ENCODE results near the gene PLCD3. TPM values are rescaled to one million over a fixed set of nuclear protein-coding genes. Genes with fewer than 3 reads are reported as not detected.

PLCD3 gene
- total RNA-seq, 1 experiment from 2014 or later: 88.5 TPM

DNA sequence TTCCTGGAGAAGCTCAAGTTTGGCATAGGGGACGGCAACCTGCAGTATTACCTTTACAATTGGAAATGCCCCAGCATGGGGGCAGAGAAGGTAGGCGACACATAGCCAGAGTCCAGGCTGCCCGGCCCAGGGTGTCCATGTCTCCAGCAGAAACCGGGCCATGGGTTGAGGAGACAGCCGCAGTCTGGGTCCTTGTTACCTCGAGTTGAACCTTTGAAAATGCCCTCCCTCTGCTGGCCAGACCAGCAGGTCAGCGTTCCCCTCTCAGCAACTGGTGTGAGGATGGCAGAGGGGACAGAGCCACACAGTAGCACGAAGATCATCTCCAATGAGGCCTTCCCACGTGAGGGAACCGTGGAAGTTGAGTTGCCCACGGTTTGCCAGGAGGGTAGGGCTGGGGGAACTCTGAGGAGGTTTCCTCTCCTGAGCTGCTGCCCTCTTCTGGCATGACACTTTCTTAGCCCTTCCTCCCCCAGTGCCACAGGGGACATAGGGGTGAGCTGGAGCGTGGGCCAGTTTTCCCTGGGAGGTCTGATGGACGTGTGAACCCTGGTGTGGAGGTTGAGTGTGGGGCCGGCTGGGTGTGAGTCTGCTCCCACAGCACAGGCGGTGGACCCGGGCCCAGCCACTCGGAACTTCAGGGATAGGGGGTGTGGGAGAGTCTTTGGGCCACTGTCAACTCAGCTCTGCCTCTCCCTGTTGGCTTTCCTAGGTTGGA, 27.2 kb downstream of the PLCD3 start:
- no peaks in the 10 kb centered on the region for H3K27me3 Mint-ChIP-seq (ENCODE audit: insufficient read depth, unreplicated experiment)
- H3K27ac Mint-ChIP-seq (ENCODE audit: unreplicated experiment): no peak overlapping the region
- Histone ChIP-seq H3K4me3 (ENCODE audit: low read depth, low read length) (no peak overlapping the region), H3K4me1 (peaks cover 5% of the 10 kb centered on the region; the same call in 1 of the 2 replicates), H3K9me3 (no peaks in the 10 kb centered on the region), H3K27me3 (replicated peaks; ENCODE audit: control insufficient read depth, insufficient read depth, low read length) (no peaks in the 10 kb centered on the region), H3K36me3 (ENCODE audit: control insufficient read depth, insufficient read depth, low read length) (peaks cover 3% of the 10 kb centered on the region)
- H3K36me3 Mint-ChIP-seq (ENCODE audit: insufficient read depth, unreplicated experiment): peaks cover 95% of the 10 kb centered on the region
- intact Hi-C loops (cut with micrococcal nuclease; ENCODE audit: unreplicated experiment): no loop called here
- TF ChIP-seq, protein P1, sequence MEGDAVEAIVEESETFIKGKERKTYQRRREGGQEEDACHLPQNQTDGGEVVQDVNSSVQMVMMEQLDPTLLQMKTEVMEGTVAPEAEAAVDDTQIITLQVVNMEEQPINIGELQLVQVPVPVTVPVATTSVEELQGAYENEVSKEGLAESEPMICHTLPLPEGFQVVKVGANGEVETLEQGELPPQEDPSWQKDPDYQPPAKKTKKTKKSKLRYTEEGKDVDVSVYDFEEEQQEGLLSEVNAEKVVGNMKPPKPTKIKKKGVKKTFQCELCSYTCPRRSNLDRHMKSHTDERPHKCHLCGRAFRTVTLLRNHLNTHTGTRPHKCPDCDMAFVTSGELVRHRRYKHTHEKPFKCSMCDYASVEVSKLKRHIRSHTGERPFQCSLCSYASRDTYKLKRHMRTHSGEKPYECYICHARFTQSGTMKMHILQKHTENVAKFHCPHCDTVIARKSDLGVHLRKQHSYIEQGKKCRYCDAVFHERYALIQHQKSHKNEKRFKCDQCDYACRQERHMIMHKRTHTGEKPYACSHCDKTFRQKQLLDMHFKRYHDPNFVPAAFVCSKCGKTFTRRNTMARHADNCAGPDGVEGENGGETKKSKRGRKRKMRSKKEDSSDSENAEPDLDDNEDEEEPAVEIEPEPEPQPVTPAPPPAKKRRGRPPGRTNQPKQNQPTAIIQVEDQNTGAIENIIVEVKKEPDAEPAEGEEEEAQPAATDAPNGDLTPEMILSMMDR (IDR thresholded peaks at IDR 0.05; ENCODE audit: insufficient read depth in 1 of 2, low read depth in 1 of 2, low read length in 1 of 2, severe bottlenecking in 1 of 2, unreplicated experiment in 1 of 2): peak in 1 of 2 experiments; percentile 8
- no peaks in the 10 kb centered on the region for H3K9me3 Mint-ChIP-seq (ENCODE audit: unreplicated experiment)
- no TSS peak for BruUV-seq (replicated peaks)
- no peak overlapping the region for H3K4me3 Mint-ChIP-seq (ENCODE audit: unreplicated experiment)
- ChIA-PET CTCF (interaction anchor here (2.0 kb wide), 1 partner anchor 30 kb away, joined by 8 read pairs; the partner anchor contains the start of gene ACBD4), POLR2A (no interaction called here)
- H3K4me1 Mint-ChIP-seq (ENCODE audit: low read depth, unreplicated experiment): no peaks in the 10 kb centered on the region
- DNase-seq: no peak

DNA sequence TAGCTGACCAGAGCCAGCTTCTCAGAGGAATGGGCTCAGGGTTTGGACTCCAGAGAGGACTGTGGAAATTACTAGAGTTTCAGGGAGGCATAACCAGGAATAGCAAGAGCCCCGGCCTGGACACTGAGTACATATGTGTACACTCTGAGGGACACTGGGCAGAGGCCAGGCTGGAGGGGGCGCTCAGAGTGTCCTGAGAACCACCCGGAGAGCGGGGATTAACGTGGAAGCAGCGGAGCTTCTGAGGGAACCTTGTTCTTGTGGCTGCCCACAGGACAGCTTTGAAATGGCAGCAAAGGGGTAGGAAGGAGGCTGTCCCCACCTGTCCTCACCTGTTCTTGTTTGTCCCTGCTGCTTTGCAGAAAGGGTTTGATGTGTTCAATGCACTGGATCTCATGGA, 27.8 kb downstream of the PLCD3 start:
- TF ChIP-seq, protein P1 (IDR thresholded peaks at IDR 0.05; ENCODE audit: insufficient read depth in 1 of 2, low read depth in 1 of 2, low read length in 1 of 2, severe bottlenecking in 1 of 2, unreplicated experiment in 1 of 2): no peak
- intact Hi-C loops (cut with micrococcal nuclease; ENCODE audit: unreplicated experiment): no loop called here
- Histone ChIP-seq H3K4me1 (peaks cover 5% of the 10 kb centered on the region; the same call in 1 of the 2 replicates), H3K4me3 (ENCODE audit: low read depth, low read length) (no peak overlapping the region), H3K36me3 (ENCODE audit: control insufficient read depth, insufficient read depth, low read length) (peaks cover 3% of the 10 kb centered on the region), H3K27me3 (replicated peaks; ENCODE audit: control insufficient read depth, insufficient read depth, low read length) (no peaks in the 10 kb centered on the region), H3K9me3 (no peaks in the 10 kb centered on the region)
- no TSS peak for BruUV-seq (replicated peaks)
- Mint-ChIP-seq H3K4me3 (ENCODE audit: unreplicated experiment) (no peak overlapping the region), H3K27me3 (ENCODE audit: insufficient read depth, unreplicated experiment) (no peaks in the 10 kb centered on the region), H3K9me3 (ENCODE audit: unreplicated experiment) (no peaks in the 10 kb centered on the region), H3K4me1 (ENCODE audit: low read depth, unreplicated experiment) (no peaks in the 10 kb centered on the region), H3K36me3 (ENCODE audit: insufficient read depth, unreplicated experiment) (peaks cover 96% of the 10 kb centered on the region), H3K27ac (ENCODE audit: unreplicated experiment) (peak overlapping the region; percentile 75)
- no peak for DNase-seq
- CTCF ChIA-PET: interaction anchor here (2.0 kb wide), 1 partner anchor 31 kb away, joined by 8 read pairs; the partner anchor contains the start of gene ACBD4
- POLR2A ChIA-PET: interaction anchor here (0.6 kb wide), 1 partner anchor 106 kb away, joined by 4 read pairs; no protein-coding TSS in a partner anchor

DNA sequence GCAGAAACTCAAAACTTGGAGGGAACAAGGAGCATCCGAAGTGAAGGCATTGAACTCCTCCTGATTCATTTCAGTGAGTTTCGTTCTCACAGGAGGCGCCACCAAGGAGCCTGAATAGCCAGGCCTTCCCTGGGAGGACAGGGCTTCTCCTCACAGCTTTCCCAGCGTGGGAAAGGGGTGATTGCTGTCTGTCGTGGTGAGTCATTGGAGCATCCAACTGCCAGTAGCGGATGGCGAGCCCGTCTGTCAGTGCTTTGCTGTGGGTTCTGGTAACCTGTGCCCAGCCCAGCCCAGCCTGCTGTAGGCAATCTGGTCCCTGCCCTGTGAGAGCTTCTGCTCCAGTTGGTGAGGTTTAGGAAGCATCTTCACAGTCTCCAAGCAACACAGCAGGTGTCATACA, 28.3 kb downstream of the PLCD3 start:
- ChIA-PET CTCF (interaction anchor here (2.0 kb wide), 1 partner anchor 31 kb away, joined by 8 read pairs; the partner anchor contains the start of gene ACBD4), POLR2A (interaction anchor here (0.6 kb wide), 2 partner anchors 106 to 160 kb away, joined by 3 to 4 read pairs; no protein-coding TSS in a partner anchor)
- intact Hi-C loops (cut with micrococcal nuclease; ENCODE audit: unreplicated experiment): no loop called here
- H3K36me3 Mint-ChIP-seq (ENCODE audit: insufficient read depth, unreplicated experiment): peaks cover 96% of the 10 kb centered on the region
- Histone ChIP-seq H3K27me3 (replicated peaks; ENCODE audit: control insufficient read depth, insufficient read depth, low read length) (no peaks in the 10 kb centered on the region), H3K9me3 (no peaks in the 10 kb centered on the region), H3K36me3 (ENCODE audit: control insufficient read depth, insufficient read depth, low read length) (peaks cover 3% of the 10 kb centered on the region), H3K4me3 (ENCODE audit: low read depth, low read length) (no peak overlapping the region), H3K4me1 (peaks cover 5% of the 10 kb centered on the region; the same call in 1 of the 2 replicates)
- TF ChIP-seq, protein P1 (IDR thresholded peaks at IDR 0.05; ENCODE audit: insufficient read depth in 1 of 2, low read depth in 1 of 2, low read length in 1 of 2, severe bottlenecking in 1 of 2, unreplicated experiment in 1 of 2): no peak
- H3K27me3 Mint-ChIP-seq (ENCODE audit: insufficient read depth, unreplicated experiment): no peaks in the 10 kb centered on the region
- BruUV-seq (replicated peaks): no TSS peak
- H3K4me1 Mint-ChIP-seq (ENCODE audit: low read depth, unreplicated experiment): peaks cover 3% of the 10 kb centered on the region
- no peak overlapping the region for H3K4me3 Mint-ChIP-seq (ENCODE audit: unreplicated experiment)
- DNase-seq: no peak
- H3K9me3 Mint-ChIP-seq (ENCODE audit: unreplicated experiment): no peaks in the 10 kb centered on the region
- H3K27ac Mint-ChIP-seq (ENCODE audit: unreplicated experiment): peak overlapping the region; percentile 75
